ENCODE measurements around the gene SRSF12. TPM values are rescaled to one million over a fixed set of nuclear protein-coding genes. Genes with fewer than 3 reads are reported as not detected.

SRSF12 gene
- total RNA-seq, 4 donors from 2014 or later, result 0.31 to 0.33 TPM; not detected in 2

- H3K27ac ChIP-seq, result no peak overlapping the region
- no peaks in the 10 kb centered on the region for H3K9me3 ChIP-seq
- DNase-seq, result no peak
- peak; percentile 61 to 64 for ATAC-seq
- H3K27me3 ChIP-seq, result no peaks in the 10 kb centered on the region
- intact Hi-C loops (cut with DNase I; ENCODE audit: low total_unique reads) (loop anchor here (1.0 to 2.0 kb wide), 3 partner anchors 64 to 140 kb away; no protein-coding TSS in a partner anchor), in situ Hi-C loops (cut with MboI; ENCODE audit: low sequenced_read_pairs in 4 of 4) (loop anchor here in 3 of 4 donors (5.0 to 10.0 kb wide), 2 partner anchors 120 to 122 kb away; no protein-coding TSS in a partner anchor)
- H3K36me3 ChIP-seq, result no peaks in the 10 kb centered on the region
- no peak overlapping the region for H3K4me3 ChIP-seq
- TF ChIP-seq POLR2A (IDR thresholded peaks at IDR 0.05), result no peak
- TF ChIP-seq CTCF (IDR thresholded peaks at IDR 0.05 in 4 of 5, conservative IDR thresholded peaks at IDR 0.05 in 1 of 5), result peak; percentile 16 to 54 (median 50)
- peaks cover 0 to 5% of the 10 kb centered on the region in 2 donors for H3K4me1 ChIP-seq
Observed at GRCh38 chr6:89122625-89123024, 4.8 kb upstream of the SRSF12 start.

DNA sequence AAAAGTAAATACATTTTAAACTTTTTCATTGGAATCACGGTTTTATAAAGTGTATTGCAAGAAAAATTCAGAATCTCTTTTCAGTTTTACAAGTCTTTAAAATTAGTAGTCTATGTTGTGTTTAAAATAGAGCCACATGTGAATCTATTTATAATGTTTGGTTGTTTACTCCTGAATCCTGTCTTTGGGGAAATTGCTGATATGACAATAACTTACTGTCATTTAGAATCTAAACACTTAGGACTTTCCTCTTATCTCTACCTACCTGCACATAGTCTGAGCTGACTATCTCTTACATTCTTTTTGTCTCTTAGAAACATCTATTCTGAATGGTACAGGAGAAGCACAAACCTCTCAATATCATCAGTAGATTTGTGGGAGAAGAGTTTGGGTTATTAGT lies 4.1 kb upstream of the SRSF12 start:
- peak overlapping the region in 1 of 4 donors; percentile 41 for H3K27ac ChIP-seq
- no peaks in the 10 kb centered on the region for H3K27me3 ChIP-seq
- no peaks in the 10 kb centered on the region for H3K36me3 ChIP-seq
- DNase-seq (no peak), ATAC-seq (no peak)
- no peaks in the 10 kb centered on the region for H3K9me3 ChIP-seq
- intact Hi-C loops (cut with DNase I; ENCODE audit: low total_unique reads) (loop anchor here (1.0 to 2.0 kb wide), 3 partner anchors 65 to 140 kb away; no protein-coding TSS in a partner anchor), in situ Hi-C loops (cut with MboI; ENCODE audit: low sequenced_read_pairs in 4 of 4) (loop anchor here in 3 of 4 donors (5.0 to 10.0 kb wide), 2 partner anchors 120 to 123 kb away; no protein-coding TSS in a partner anchor)
- peaks cover 3 to 7% of the 10 kb centered on the region in 2 donors for H3K4me1 ChIP-seq
- no peak overlapping the region for H3K4me3 ChIP-seq
- TF ChIP-seq POLR2A (IDR thresholded peaks at IDR 0.05), result no peak
- no peak for TF ChIP-seq CTCF (IDR thresholded peaks at IDR 0.05 in 4 of 5, conservative IDR thresholded peaks at IDR 0.05 in 1 of 5)

- peaks cover 9 to 18% of the 10 kb centered on the region in 2 donors for H3K4me1 ChIP-seq
- intact Hi-C loops (cut with DNase I; ENCODE audit: low total_unique reads), result no loop called here
Observed at GRCh38 chr6:89120371-89120770, 2.5 kb upstream of the SRSF12 start.

GRCh38 chr6:89118931-89119330 lies 1.1 kb upstream of the SRSF12 start:
- intact Hi-C loops (cut with DNase I; ENCODE audit: low total_unique reads) (no loop called here), in situ Hi-C loops (cut with MboI; ENCODE audit: low sequenced_read_pairs in 4 of 4) (loop anchor here in 1 of 4 donors (10.0 kb wide), 1 partner anchor 134 kb away; no protein-coding TSS in a partner anchor)
- H3K27ac ChIP-seq, result peak overlapping the region in 1 of 4 donors; percentile 37
- H3K4me3 ChIP-seq, result no peak overlapping the region
- H3K27me3 ChIP-seq, result no peaks in the 10 kb centered on the region
- TF ChIP-seq POLR2A (IDR thresholded peaks at IDR 0.05) (no peak), CTCF (IDR thresholded peaks at IDR 0.05 in 4 of 5, conservative IDR thresholded peaks at IDR 0.05 in 1 of 5) (no peak)
- no peak for DNase-seq
- no peaks in the 10 kb centered on the region for H3K9me3 ChIP-seq
- peaks cover 9 to 18% of the 10 kb centered on the region in 2 donors for H3K4me1 ChIP-seq
- no peaks in the 10 kb centered on the region for H3K36me3 ChIP-seq
- no peak for ATAC-seq

More at GRCh38 chr6:89120371-89120770, 2.5 kb upstream of the SRSF12 start:
- Histone ChIP-seq H3K27ac (no peak overlapping the region), H3K27me3 (no peaks in the 10 kb centered on the region), H3K36me3 (no peaks in the 10 kb centered on the region), H3K9me3 (no peaks in the 10 kb centered on the region), H3K4me3 (no peak overlapping the region)
- DNase-seq (no peak), ATAC-seq (no peak)
- in situ Hi-C loops (cut with MboI; ENCODE audit: low sequenced_read_pairs in 4 of 4), result loop anchor here in 3 of 4 donors (5.0 to 10.0 kb wide), 2 partner anchors 122 to 124 kb away; no protein-coding TSS in a partner anchor
- no peak for TF ChIP-seq POLR2A (IDR thresholded peaks at IDR 0.05)
- no peak for TF ChIP-seq CTCF (IDR thresholded peaks at IDR 0.05 in 4 of 5, conservative IDR thresholded peaks at IDR 0.05 in 1 of 5)

Measured in gastrocnemius medialis (tissue), 4 donors.